ENCODE data around the gene IPO11.
A peak's percentile ranks its signal among the peaks of the same experiment; 100 is the strongest.

IPO11 gene

DNA sequence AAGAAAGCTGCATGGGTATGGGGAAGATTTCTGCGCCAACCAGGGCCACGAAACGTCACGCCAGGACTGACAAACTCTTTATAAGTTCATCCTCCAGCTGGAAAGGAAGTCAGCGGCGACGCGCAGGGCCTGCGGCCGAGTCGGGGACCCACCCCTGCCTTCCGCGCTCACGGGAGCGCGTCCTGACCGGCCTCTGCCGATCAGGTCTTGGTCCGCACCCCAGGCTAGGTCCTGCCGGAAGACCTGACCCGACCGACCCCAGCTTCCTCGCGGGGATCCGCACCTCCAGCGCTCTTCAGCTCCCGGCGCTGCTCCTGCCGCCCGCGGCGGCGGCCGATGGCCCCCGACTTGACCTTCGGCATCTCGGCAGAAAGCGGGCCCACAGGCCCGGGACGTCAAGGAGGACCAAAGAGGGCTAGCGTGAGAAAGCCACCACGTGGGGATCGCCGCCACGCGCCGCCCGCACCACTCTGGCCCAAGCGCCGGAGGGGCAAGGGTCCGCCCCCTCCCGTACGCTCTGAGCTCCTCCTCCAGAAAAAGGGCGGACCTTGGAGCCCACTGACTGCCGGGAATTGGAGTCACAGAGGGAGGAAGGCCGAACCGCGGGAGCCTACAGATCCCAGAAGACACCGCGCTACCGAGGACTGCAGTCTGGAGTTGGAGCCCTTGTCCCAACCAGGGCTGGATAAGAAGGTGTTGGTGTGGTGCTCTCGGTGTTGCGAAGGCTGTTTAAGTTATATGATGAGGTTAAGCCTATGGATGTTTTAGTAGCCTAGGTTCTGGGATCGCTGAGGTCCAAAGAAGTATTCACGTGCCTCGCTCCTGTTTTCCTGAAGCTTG, 8.9 kb upstream of the IPO11 start, which contains the start of gene DIMT1:
Gene DIMT1, minus strand, starts transcription at position 495 of the 840 bp plus-strand sequence. Its CDS starts 133 bp downstream, at position 362.
- Histone ChIP-seq H3K36me3 (ENCODE audit: insufficient read depth, low read depth, low read length) (peaks cover 26% of the 10 kb centered on the region), H3K27ac (ENCODE audit: low read length) (peak within 1 kb of the TSS; percentile 97)

DNA sequence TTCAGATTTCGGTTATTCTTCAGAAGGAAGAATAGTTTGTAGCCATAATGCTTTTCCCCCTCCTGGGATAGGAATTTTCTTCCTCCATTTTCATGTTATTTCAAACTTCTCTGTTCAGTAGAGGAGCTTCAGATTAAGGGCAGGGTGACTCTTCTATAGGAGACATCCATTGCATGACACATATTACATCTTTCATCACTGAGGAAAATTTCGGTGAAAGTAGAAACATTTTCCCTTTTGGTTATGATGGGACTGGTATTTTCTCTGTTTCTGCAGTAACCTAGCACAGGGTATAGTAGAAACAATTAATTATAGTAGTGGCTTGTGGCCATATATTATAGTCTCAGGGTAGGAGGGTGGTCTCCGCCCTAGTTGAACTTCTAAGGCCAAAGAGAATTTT, 1.1 kb downstream of the IPO11 start:
- Histone ChIP-seq H3K9ac (ENCODE audit: low read depth, low read length) (peak overlapping the region; percentile 90; the same call in 1 of the 2 replicates), H3K36me3 (ENCODE audit: insufficient read depth, low read depth, low read length) (no peaks in the 10 kb centered on the region), H3K9me3 (ENCODE audit: insufficient read depth, low read depth, low read length) (no peaks in the 10 kb centered on the region), H3K27ac (ENCODE audit: low read length) (no peak overlapping the region), H3K4me1 (ENCODE audit: insufficient read depth, low read length) (peaks cover 3% of the 10 kb centered on the region; the same call in 1 of the 2 replicates), H3K4me3 (ENCODE audit: low read length) (peak overlapping the region; percentile 96), H3K27me3 (ENCODE audit: insufficient read depth, low read length) (no peaks in the 10 kb centered on the region)

More for the DNA sequence above, 8.9 kb upstream of the IPO11 start, which contains the start of gene DIMT1:
- Histone ChIP-seq H3K4me1 (ENCODE audit: insufficient read depth, low read length) (peaks cover 7% of the 10 kb centered on the region; the same call in 1 of the 2 replicates), H3K9me3 (ENCODE audit: insufficient read depth, low read depth, low read length) (no peaks in the 10 kb centered on the region), H3K4me3 (ENCODE audit: low read length) (peak within 1 kb of the TSS; percentile 77), H3K9ac (ENCODE audit: low read depth, low read length) (peak within 1 kb of the TSS; percentile 99), H3K27me3 (ENCODE audit: insufficient read depth, low read length) (no peaks in the 10 kb centered on the region)

DNA sequence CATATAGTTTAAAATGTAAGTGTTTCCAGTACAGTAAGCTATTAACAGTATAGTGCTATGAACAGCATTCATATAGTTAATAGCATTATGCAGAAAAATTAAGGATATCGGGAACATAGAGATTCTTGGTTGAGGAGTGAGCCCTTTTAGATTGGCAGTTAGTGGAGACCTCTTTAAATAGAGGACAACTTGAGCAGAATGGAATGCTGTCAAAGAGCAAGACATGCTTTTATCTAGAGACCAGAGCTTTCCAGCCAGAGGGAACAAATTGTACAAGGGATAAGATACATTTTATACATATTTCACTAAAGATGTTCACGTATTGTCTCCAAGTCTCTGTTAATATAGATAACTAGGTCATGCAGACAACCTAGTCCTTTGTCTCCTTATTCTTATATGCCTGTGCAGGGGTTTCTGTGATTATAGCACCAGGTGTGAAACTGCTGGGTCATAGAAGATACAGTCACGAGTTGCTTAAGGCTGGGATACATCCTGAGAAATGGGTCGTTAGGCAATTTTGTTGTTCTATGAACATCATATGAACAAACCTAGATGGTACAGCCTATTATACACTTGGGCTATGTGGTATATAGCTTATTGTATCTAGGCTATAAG, 6.0 kb downstream of the IPO11 start:
- Histone ChIP-seq H3K27me3 (ENCODE audit: insufficient read depth, low read length) (no peaks in the 10 kb centered on the region), H3K4me1 (ENCODE audit: insufficient read depth, low read length) (peaks cover 2% of the 10 kb centered on the region; the same call in 1 of the 2 replicates), H3K27ac (ENCODE audit: low read length) (no peak overlapping the region), H3K9ac (ENCODE audit: low read depth, low read length) (no peak overlapping the region), H3K4me3 (ENCODE audit: low read length) (no peak overlapping the region), H3K9me3 (ENCODE audit: insufficient read depth, low read depth, low read length) (no peaks in the 10 kb centered on the region), H3K36me3 (ENCODE audit: insufficient read depth, low read depth, low read length) (peaks cover 5% of the 10 kb centered on the region; the same call in 1 of the 2 replicates)

DNA sequence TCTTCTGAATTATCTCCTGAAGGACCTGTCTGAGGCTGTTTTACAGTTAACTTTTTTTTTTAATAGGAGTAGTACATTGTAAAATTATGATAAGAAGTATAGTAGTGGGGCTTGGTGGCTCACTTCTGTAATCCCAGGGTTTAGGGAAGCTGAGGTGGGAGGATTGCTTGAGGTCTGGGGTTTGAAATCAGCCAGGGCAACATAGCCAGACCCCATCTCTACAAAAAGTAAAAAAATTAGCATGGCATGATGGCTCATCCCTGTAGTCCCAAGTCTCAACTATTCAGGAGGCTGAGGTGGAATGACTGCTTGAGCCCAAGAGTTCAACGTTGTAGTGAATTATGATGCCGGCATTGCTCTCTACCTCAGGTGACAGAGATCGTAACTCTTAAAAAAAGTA, 7.0 kb downstream of the IPO11 start:
- no peak overlapping the region for H3K9ac ChIP-seq (ENCODE audit: low read depth, low read length)
- no peaks in the 10 kb centered on the region for H3K4me1 ChIP-seq (ENCODE audit: insufficient read depth, low read length)
- no peaks in the 10 kb centered on the region for H3K27me3 ChIP-seq (ENCODE audit: insufficient read depth, low read length)
- no peak overlapping the region for H3K27ac ChIP-seq (ENCODE audit: low read length)
- peaks cover 5% of the 10 kb centered on the region; the same call in 1 of the 2 replicates for H3K36me3 ChIP-seq (ENCODE audit: insufficient read depth, low read depth, low read length)
- H3K4me3 ChIP-seq (ENCODE audit: low read length), result no peak overlapping the region
- H3K9me3 ChIP-seq (ENCODE audit: insufficient read depth, low read depth, low read length), result no peaks in the 10 kb centered on the region

DNA sequence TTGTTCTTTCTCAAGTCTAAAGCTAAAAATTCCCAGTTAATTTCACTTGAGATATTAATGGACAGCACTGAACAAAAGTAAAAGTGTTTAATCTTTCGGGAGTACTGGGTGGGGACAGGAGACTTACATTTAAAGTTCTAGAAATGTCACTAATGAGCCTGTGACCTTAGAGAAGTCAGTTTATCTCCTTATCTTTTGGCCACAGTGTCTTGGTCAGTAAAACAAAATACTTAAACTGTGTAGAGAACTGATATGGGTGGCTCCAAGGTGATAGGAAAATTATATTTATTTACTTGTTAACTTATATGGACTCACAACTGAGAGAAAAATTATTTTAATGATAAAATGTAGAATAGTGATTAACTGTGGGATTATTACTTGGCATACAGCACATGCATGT, 8.9 kb downstream of the IPO11 start:
- Histone ChIP-seq H3K27ac (ENCODE audit: low read length) (no peak overlapping the region), H3K4me3 (ENCODE audit: low read length) (no peak overlapping the region), H3K4me1 (ENCODE audit: insufficient read depth, low read length) (no peaks in the 10 kb centered on the region), H3K36me3 (ENCODE audit: insufficient read depth, low read depth, low read length) (peaks cover 5% of the 10 kb centered on the region; the same call in 1 of the 2 replicates), H3K9me3 (ENCODE audit: insufficient read depth, low read depth, low read length) (no peaks in the 10 kb centered on the region), H3K27me3 (ENCODE audit: insufficient read depth, low read length) (no peaks in the 10 kb centered on the region), H3K9ac (ENCODE audit: low read depth, low read length) (no peak overlapping the region)

DNA sequence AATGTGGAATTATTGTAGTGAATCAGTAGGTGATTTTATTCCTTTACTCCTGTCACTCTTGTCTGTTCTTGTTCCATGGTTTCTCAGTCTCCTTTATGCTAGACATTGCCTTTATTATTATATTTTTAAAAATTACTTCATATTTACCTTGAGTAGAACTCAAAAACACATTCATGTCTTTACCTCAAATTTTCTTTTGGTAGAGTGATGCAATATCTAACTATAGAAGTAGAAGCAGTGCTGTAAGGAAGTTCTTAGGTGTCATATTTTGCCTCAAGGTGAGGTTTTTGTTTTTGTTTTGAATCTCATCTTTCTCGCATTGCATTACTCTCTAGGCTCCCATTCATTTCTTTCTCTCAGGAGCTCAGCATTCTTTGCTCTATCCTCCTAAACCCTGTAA, 12.2 kb downstream of the IPO11 start:
- no peaks in the 10 kb centered on the region for H3K9me3 ChIP-seq (ENCODE audit: insufficient read depth, low read depth, low read length)
- H3K9ac ChIP-seq (ENCODE audit: low read depth, low read length), result no peak overlapping the region
- no peak overlapping the region for H3K27ac ChIP-seq (ENCODE audit: low read length)
- no peaks in the 10 kb centered on the region for H3K27me3 ChIP-seq (ENCODE audit: insufficient read depth, low read length)
- no peak overlapping the region for H3K4me3 ChIP-seq (ENCODE audit: low read length)
- no peaks in the 10 kb centered on the region for H3K4me1 ChIP-seq (ENCODE audit: insufficient read depth, low read length)
- H3K36me3 ChIP-seq (ENCODE audit: insufficient read depth, low read depth, low read length), result peaks cover 5% of the 10 kb centered on the region; the same call in 1 of the 2 replicates

DNA sequence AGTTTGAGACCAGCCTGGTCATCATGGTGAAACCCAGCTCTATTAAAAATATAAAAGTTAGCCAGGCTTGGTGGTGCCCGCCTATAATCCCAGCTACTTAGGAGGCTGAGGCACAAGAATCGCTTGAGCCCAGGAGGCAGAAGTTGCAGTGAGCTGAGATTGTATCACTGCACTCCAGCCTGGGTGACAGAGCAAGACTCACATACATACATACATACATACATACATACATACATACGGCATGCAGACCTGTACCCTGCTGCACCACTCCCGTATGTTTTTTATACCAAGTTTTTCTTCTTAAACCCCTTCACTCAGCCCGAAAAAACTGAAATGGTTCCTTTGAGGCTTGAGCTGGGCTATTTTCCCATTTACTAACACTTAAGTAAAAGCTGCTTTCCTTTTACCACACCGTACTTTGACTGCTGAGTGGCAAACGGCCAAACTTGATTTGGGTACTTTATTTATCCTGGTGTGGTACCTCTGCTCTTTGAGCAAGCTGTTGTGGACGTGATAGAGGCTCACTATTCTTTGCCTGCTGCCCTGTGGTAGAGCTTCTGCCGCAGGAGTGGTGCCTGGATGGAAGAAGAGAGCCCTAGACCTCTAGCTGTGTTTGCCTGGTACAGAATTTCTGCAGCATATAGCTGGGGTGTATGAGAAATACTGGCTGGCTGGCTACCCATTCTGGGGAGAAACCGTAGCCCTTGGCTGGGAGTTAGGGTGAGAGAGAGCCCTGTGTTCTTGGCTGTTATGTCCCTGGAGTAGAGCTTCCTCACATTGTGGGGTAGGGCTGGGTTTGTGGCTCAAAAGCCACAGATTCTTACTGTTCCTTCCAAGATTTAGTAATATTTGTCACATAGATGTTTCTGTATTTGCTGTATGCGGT, 19.4 kb downstream of the IPO11 start:
- no peaks in the 10 kb centered on the region for H3K4me1 ChIP-seq (ENCODE audit: insufficient read depth, low read length)
- no peaks in the 10 kb centered on the region for H3K36me3 ChIP-seq (ENCODE audit: insufficient read depth, low read depth, low read length)
- no peak overlapping the region for H3K4me3 ChIP-seq (ENCODE audit: low read length)

DNA sequence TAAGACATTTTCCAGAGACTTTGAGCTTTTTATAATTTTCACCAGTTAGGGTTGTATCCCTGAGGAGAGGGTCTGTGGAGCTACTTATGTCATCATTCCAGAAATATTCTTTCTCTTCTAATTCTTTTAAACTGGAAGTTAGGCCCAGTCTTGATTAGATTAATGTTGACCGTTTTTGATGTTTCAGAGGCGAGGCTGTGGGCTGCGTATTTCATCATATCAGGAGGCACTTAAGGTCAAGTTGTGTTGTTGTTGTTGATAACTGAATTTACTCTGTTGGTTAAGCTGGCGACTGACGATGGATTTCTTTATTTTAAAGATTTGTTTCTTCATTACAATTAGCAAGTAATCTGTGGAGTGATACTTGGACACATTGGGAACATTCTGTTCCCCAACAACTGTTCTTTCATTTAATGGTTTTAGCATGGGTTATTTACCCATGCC, 20.1 kb downstream of the IPO11 start:
- H3K4me3 ChIP-seq (ENCODE audit: low read length), result no peak overlapping the region
- peaks cover 6% of the 10 kb centered on the region for H3K36me3 ChIP-seq (ENCODE audit: insufficient read depth, low read depth, low read length)
- H3K27ac ChIP-seq (ENCODE audit: low read length), result no peak overlapping the region
- H3K4me1 ChIP-seq (ENCODE audit: insufficient read depth, low read length), result no peaks in the 10 kb centered on the region
- H3K9ac ChIP-seq (ENCODE audit: low read depth, low read length), result no peak overlapping the region
- no peaks in the 10 kb centered on the region for H3K9me3 ChIP-seq (ENCODE audit: insufficient read depth, low read depth, low read length)
- no peaks in the 10 kb centered on the region for H3K27me3 ChIP-seq (ENCODE audit: insufficient read depth, low read length)

More for the DNA sequence above, 19.4 kb downstream of the IPO11 start:
- no peaks in the 10 kb centered on the region for H3K9me3 ChIP-seq (ENCODE audit: insufficient read depth, low read depth, low read length)
- no peak overlapping the region for H3K27ac ChIP-seq (ENCODE audit: low read length)
- no peak overlapping the region for H3K9ac ChIP-seq (ENCODE audit: low read depth, low read length)
- H3K27me3 ChIP-seq (ENCODE audit: insufficient read depth, low read length), result no peaks in the 10 kb centered on the region

DNA sequence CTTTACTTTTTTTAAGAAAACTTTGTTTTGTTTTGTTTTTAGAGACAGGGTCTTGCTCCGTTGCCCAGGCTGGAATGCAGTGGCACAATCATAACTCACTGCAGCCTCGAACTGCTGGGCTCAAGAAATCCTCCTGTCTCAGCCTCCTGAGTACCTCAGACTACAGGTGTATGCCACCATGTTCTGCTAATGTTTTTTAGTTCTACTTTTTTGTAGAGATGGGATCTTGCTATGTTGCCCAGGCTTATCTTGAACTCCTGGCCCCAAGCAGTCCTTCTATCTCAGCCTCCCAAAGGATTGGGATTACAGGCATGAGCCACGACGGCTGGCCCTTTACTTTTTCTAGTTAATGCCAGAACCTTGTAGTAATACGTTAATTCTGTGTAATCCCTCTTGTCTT, 36.0 kb downstream of the IPO11 start:
- Histone ChIP-seq H3K36me3 (ENCODE audit: insufficient read depth, low read depth, low read length) (peaks cover 36% of the 10 kb centered on the region), H3K4me1 (ENCODE audit: insufficient read depth, low read length) (no peaks in the 10 kb centered on the region), H3K4me3 (ENCODE audit: low read length) (no peak overlapping the region), H3K9ac (ENCODE audit: low read depth, low read length) (no peak overlapping the region), H3K27ac (ENCODE audit: low read length) (no peak overlapping the region), H3K9me3 (ENCODE audit: insufficient read depth, low read depth, low read length) (no peaks in the 10 kb centered on the region), H3K27me3 (ENCODE audit: insufficient read depth, low read length) (no peaks in the 10 kb centered on the region)

DNA sequence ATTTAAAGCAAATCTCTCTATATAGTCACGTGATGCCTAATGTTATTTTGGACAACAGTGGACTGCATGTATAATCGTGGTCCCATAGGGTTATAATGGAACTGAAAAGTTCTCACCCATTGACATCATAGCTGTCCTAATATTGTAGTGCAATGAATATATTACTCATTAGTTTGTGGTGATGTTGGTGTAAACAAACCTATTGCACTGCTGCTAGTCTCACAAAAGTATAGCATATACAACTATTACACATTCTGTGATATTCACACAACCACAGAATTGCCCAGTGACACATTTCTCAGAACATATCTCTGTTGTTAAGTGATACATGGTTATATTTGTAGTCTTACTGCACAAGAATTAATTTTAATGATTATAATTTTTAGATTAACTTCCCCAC, 37.7 kb downstream of the IPO11 start:
- Histone ChIP-seq H3K27ac (ENCODE audit: low read length) (no peak overlapping the region), H3K27me3 (ENCODE audit: insufficient read depth, low read length) (no peaks in the 10 kb centered on the region), H3K4me1 (ENCODE audit: insufficient read depth, low read length) (no peaks in the 10 kb centered on the region), H3K9me3 (ENCODE audit: insufficient read depth, low read depth, low read length) (no peaks in the 10 kb centered on the region), H3K9ac (ENCODE audit: low read depth, low read length) (no peak overlapping the region), H3K4me3 (ENCODE audit: low read length) (no peak overlapping the region), H3K36me3 (ENCODE audit: insufficient read depth, low read depth, low read length) (peaks cover 38% of the 10 kb centered on the region)

DNA sequence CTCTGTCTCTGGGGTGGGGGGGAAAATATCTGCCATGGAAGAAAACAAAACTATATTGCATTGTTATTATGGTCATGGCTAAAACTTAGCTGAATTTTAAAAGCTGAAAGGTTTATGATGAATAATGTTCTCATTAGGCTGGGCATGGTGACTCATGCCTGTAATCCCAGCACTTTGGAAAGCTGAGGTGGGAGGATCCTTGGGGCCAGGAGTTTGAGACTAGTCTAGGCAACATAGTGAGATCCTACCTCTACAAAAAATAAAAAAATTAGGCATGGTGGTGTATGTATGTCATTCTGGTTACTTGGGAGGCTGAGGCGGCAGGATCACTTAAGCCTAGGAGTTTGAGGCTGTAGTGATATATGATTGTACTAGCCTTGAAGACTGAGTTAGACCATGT, 44.5 kb downstream of the IPO11 start:
- H3K27ac ChIP-seq (ENCODE audit: low read length), result no peak overlapping the region
- peaks cover 8% of the 10 kb centered on the region for H3K4me1 ChIP-seq (ENCODE audit: insufficient read depth, low read length)
- peaks cover 23% of the 10 kb centered on the region for H3K36me3 ChIP-seq (ENCODE audit: insufficient read depth, low read depth, low read length)
- no peak overlapping the region for H3K4me3 ChIP-seq (ENCODE audit: low read length)
- no peaks in the 10 kb centered on the region for H3K9me3 ChIP-seq (ENCODE audit: insufficient read depth, low read depth, low read length)
- H3K9ac ChIP-seq (ENCODE audit: low read depth, low read length), result no peak overlapping the region
- H3K27me3 ChIP-seq (ENCODE audit: insufficient read depth, low read length), result no peaks in the 10 kb centered on the region
